Hepatocyte (in vitro differentiated cells): ENCODE measurements around the gene ABI3BP. TPM values are rescaled to one million over a fixed set of nuclear protein-coding genes. Genes with fewer than 3 reads are reported as not detected.

ENCODE experiments used
- DNase-seq: peaks from one replicate; pipeline ENCODE4 v3.0.0-alpha.2; 2016; ENCODE audit warnings: low spot score
- H2AFZ ChIP-seq: fragments of 200-600 bp; sonication (generic); 2 replicates; pipeline ENCODE4 v1.6.0; 2016; ENCODE audit warnings: antibody characterized with exemption, mild to moderate bottlenecking
- H3K27ac ChIP-seq: fragments of 200-600 bp; sonication (generic); 2 replicates; pipeline ENCODE4 v1.5.1; 2016; ENCODE audit warnings: mild to moderate bottlenecking
- H3K27me3 ChIP-seq: fragments of 200-600 bp; sonication (generic); 2 replicates; pipeline ENCODE4 v1.6.1; 2016
- H3K36me3 ChIP-seq: fragments of 200-600 bp; sonication (generic); replicated peaks from 2 replicates; pipeline ENCODE4 v1.5.1; 2016; ENCODE audit warnings: low read depth; ENCODE audit not compliant: insufficient read depth
- H3K4me1 ChIP-seq: fragments of 200-600 bp; sonication (generic); 2 replicates; pipeline ENCODE4 v1.5.1; 2016; ENCODE audit warnings: mild to moderate bottlenecking, moderate library complexity; ENCODE audit not compliant: insufficient read depth
- H3K4me2 ChIP-seq: fragments of 200-600 bp; sonication (generic); 2 replicates; pipeline ENCODE4 v1.6.0; 2016
- H3K4me3 ChIP-seq: fragments of 200-600 bp; sonication (generic); 2 replicates; pipeline ENCODE4 v1.5.1; 2016; ENCODE audit warnings: mild to moderate bottlenecking
- H3K79me2 ChIP-seq: fragments of 200-600 bp; sonication (generic); 2 replicates; pipeline ENCODE4 v1.6.0; 2017; ENCODE audit warnings: mild to moderate bottlenecking
- H3K9me2 ChIP-seq: fragments of 200-600 bp; sonication (generic); replicated peaks from 2 replicates; pipeline ENCODE4 v1.6.0; 2017; ENCODE audit warnings: mild to moderate bottlenecking; ENCODE audit not compliant: insufficient read depth
- H3K9me3 ChIP-seq: fragments of 200-600 bp; sonication (generic); 2 replicates; pipeline ENCODE4 v1.5.1; 2016; ENCODE audit warnings: low read depth, mild to moderate bottlenecking
- H4K20me1 ChIP-seq: fragments of 200-600 bp; sonication (generic); 2 replicates; pipeline ENCODE4 v1.6.0; 2016; ENCODE audit warnings: mild to moderate bottlenecking; ENCODE audit not compliant: insufficient read depth, poor library complexity, severe bottlenecking
- CTCF ChIP-seq: fragments of 200-600 bp; sonication (generic); IDR thresholded peaks from 2 replicates; pipeline ENCODE4 v1.5.1; 2016; ENCODE audit warnings: antibody characterized with exemption, mild to moderate bottlenecking; ENCODE audit not compliant: poor library complexity
- EZH2 ChIP-seq: fragments of 200-600 bp; sonication (generic); IDR thresholded peaks from 2 replicates; pipeline ENCODE4 v1.6.1; 2016; ENCODE audit warnings: antibody characterized with exemption, mild to moderate bottlenecking, borderline replicate concordance
- EZH2phosphoT487 ChIP-seq: fragments of 200-600 bp; sonication (generic); IDR thresholded peaks from one replicate; pipeline ENCODE4 v1.6.1; 2018; ENCODE audit warnings: antibody characterized with exemption, mild to moderate bottlenecking, low read depth, moderate library complexity; ENCODE audit not compliant: unreplicated experiment, severe bottlenecking
- WGBS: methylation state at CpG from one replicate; pipeline ENCODE4 v1.1.6; 2016; ENCODE audit warnings: low lambda C conversion rate; ENCODE audit errors: missing lambda C conversion rate; 5-methylcytosine and 5-hydroxymethylcytosine counted together
- polyA plus RNA-seq: library from polyadenylated mRNA; unstranded; fragments of >200 nt; fragmentation: Nextera tagmentation; extraction: Ambion mirVana; gene quantifications from 2 replicates; pipeline ENCODE4 v1.2.1, GENCODE V29; 2016
- total RNA-seq: library from RNA; depleted of rRNA; stranded (reverse); fragments of >200 nt; gene quantifications from 2 replicates; pipeline ENCODE4 v1.2.3, GENCODE V29; 2014

The ABI3BP gene
- total and polyA plus RNA-seq, 2 experiments from 2014 or later = 10.4 to 18.6 TPM

- TF ChIP-seq CTCF (peak; percentile 32), EZH2phosphoT487 (no peak), EZH2 (no peak)
- Histone ChIP-seq H2AFZ (peak overlapping the region; percentile 57), H3K4me1 (peaks cover 13% of the 10 kb centered on the region), H3K9me2 (no peaks in the 10 kb centered on the region), H3K79me2 (peaks cover 50% of the 10 kb centered on the region), H3K4me3 (peak overlapping the region; percentile 93), H3K36me3 (no peaks in the 10 kb centered on the region), H3K4me2 (peak overlapping the region; percentile 85), H3K27ac (peak overlapping the region; percentile 99), H4K20me1 (peaks cover 45% of the 10 kb centered on the region), H3K27me3 (no peaks in the 10 kb centered on the region), H3K9me3 (no peaks in the 10 kb centered on the region)
- WGBS = under 1% methylated on average over 13 of the region's 23 CpGs
- DNase-seq = peak; percentile 80
Observed at GRCh38 chr3:100709842-100710260, 283.4 kb downstream of the ABI3BP start.

GRCh38 chr3:100708989-100709841 is 284.0 kb downstream of the ABI3BP start, which contains the start of gene TFG:
Gene TFG (plus strand): TSS chr3:100709494. CDS start chr3:100713686, 4,192 bp downstream.
- Histone ChIP-seq H3K27me3 (no peaks in the 10 kb centered on the region), H3K36me3 (no peaks in the 10 kb centered on the region), H3K79me2 (peaks cover 44% of the 10 kb centered on the region), H3K27ac (peak within 1 kb of the TSS; percentile 99), H3K9me3 (no peaks in the 10 kb centered on the region), H3K4me2 (peak within 1 kb of the TSS; percentile 85), H4K20me1 (peaks cover 39% of the 10 kb centered on the region), H2AFZ (peak within 1 kb of the TSS; percentile 58), H3K4me1 (peaks cover 13% of the 10 kb centered on the region), H3K9me2 (no peaks in the 10 kb centered on the region), H3K4me3 (peak within 1 kb of the TSS; percentile 93)
- 3% methylated on average over 74 of the region's 76 CpGs for WGBS
- TF ChIP-seq EZH2 (no peak), CTCF (no peak), EZH2phosphoT487 (no peak)
- peak; percentile 100 for DNase-seq

GRCh38 chr3:100708644-100708988 is 284.6 kb downstream of the ABI3BP start:
- no peaks in the 10 kb centered on the region for H3K9me3 ChIP-seq
- peaks cover 33% of the 10 kb centered on the region for H4K20me1 ChIP-seq
- peaks cover 13% of the 10 kb centered on the region for H3K4me1 ChIP-seq
- no peaks in the 10 kb centered on the region for H3K36me3 ChIP-seq
- DNase-seq = peak; percentile 19
- peak overlapping the region; percentile 58 for H2AFZ ChIP-seq
- H3K4me2 ChIP-seq = peak overlapping the region; percentile 74
- peaks cover 38% of the 10 kb centered on the region for H3K79me2 ChIP-seq
- H3K27me3 ChIP-seq = no peaks in the 10 kb centered on the region
- no peak for TF ChIP-seq EZH2
- TF ChIP-seq EZH2phosphoT487 = no peak
- TF ChIP-seq CTCF = no peak
- H3K9me2 ChIP-seq = no peaks in the 10 kb centered on the region
- peak overlapping the region; percentile 37 for H3K4me3 ChIP-seq
- WGBS = 83% methylated on average over 3 of the region's 3 CpGs
- peak overlapping the region; percentile 94 for H3K27ac ChIP-seq
